OCI-LY7 (cell line): Measurements from ENCODE around the gene RNF5. TPM values are rescaled to one million over a fixed set of nuclear protein-coding genes. Genes with fewer than 3 reads are reported as not detected.

Experiments used
- BruUV-seq: library from RNA; stranded (reverse); fragments of 400-500 nt; replicated peaks from 2 replicates; lab custom pipeline; 2021; lab: Mats Ljungman, UMichigan
- CTCF ChIA-PET: fragments of 300-600 bp; sonication (Branson Sonifier 250); formaldehyde crosslinking; loops from one replicate; lab custom pipeline; 2022; ENCODE audit warnings: antibody characterized with exemption; ENCODE audit not compliant: unreplicated experiment; lab: Charles Lee
- POLR2A ChIA-PET: fragments of 300-600 bp; sonication (Branson Sonifier 250); formaldehyde crosslinking; loops from one replicate; lab custom pipeline; 2022; ENCODE audit warnings: antibody characterized with exemption; lab: Charles Lee
- DNase-seq: peaks from one replicate; pipeline ENCODE4 v3.0.0-alpha.2; 2015; ENCODE audit warnings: low spot score
- H2AFZ ChIP-seq: fragments of 200-600 bp; sonication (generic), shearing (Covaris generic); 2 replicates; pipeline ENCODE4 v1.6.1; 2014; ENCODE audit warnings: mild to moderate bottlenecking, antibody characterized with exemption, low read length, moderate library complexity
- H3K27ac ChIP-seq: fragments of 200-600 bp; sonication (generic); 2 replicates; pipeline ENCODE4 v1.5.1; 2014; ENCODE audit warnings: mixed run types, low read depth, mild to moderate bottlenecking, moderate library complexity, low read length, inconsistent platforms; ENCODE audit not compliant: poor library complexity, severe bottlenecking
- H3K36me3 ChIP-seq: fragments of 200-600 bp; sonication (generic); 2 replicates; pipeline ENCODE4 v1.6.1; 2014; ENCODE audit warnings: mild to moderate bottlenecking, antibody characterized with exemption, low read length, moderate library complexity, mixed read lengths; ENCODE audit not compliant: insufficient read depth
- H3K4me1 ChIP-seq: fragments of 200-600 bp; sonication (generic); 2 replicates; pipeline ENCODE4 v1.5.1; 2014; ENCODE audit warnings: mild to moderate bottlenecking, low read length; ENCODE audit not compliant: insufficient read depth, poor library complexity, severe bottlenecking
- H3K4me2 ChIP-seq: fragments of 200-600 bp; sonication (generic); 2 replicates; pipeline ENCODE4 v1.6.1; 2014; ENCODE audit warnings: mild to moderate bottlenecking, low read length
- H3K4me3 ChIP-seq: fragments of 200-600 bp; sonication (generic); 2 replicates; pipeline ENCODE4 v1.5.1; 2014; ENCODE audit warnings: mild to moderate bottlenecking, low read depth, low read length; ENCODE audit not compliant: poor library complexity, severe bottlenecking
- H3K79me2 ChIP-seq: fragments of 200-600 bp; sonication (generic); 2 replicates; pipeline ENCODE4 v1.6.1; 2016; ENCODE audit warnings: low read depth, mild to moderate bottlenecking, low read length, moderate library complexity, mixed read lengths; ENCODE audit not compliant: insufficient read depth
- H3K9me2 ChIP-seq: fragments of 200-600 bp; sonication (generic); 2 replicates; pipeline ENCODE4 v1.6.1; 2016; ENCODE audit warnings: mild to moderate bottlenecking, low read length, mixed read lengths; ENCODE audit not compliant: insufficient read depth
- H3K9me3 ChIP-seq: fragments of 200-600 bp; sonication (generic); 2 replicates; pipeline ENCODE4 v1.6.1; 2014; ENCODE audit warnings: mild to moderate bottlenecking, mixed run types, low read length, mixed read lengths
- H4K20me1 ChIP-seq: fragments of 200-600 bp; sonication (generic); 2 replicates; pipeline ENCODE4 v1.6.1; 2014; ENCODE audit warnings: mild to moderate bottlenecking, antibody characterized with exemption, low read length, moderate library complexity, mixed read lengths; ENCODE audit not compliant: insufficient read depth
- CTCF ChIP-seq: fragments of 200-600 bp; sonication (generic); conservative IDR thresholded peaks from 2 replicates; pipeline ENCODE4 v1.5.1; 2014; ENCODE audit warnings: mild to moderate bottlenecking, antibody characterized with exemption, low read length, moderate library complexity, mixed read lengths
- EZH2phosphoT487 ChIP-seq: fragments of 200-600 bp; sonication (generic); IDR thresholded peaks from 2 replicates; pipeline ENCODE4 v1.6.1; 2018; ENCODE audit warnings: low read depth, borderline replicate concordance, mild to moderate bottlenecking, mixed run types, antibody characterized with exemption, low read length, moderate library complexity, mixed read lengths
- intact Hi-C: fragments of 100-400 bp; cut with micrococcal nuclease; formaldehyde crosslinking; loops from one replicate; pipeline ENCODE4 v1.10.0; 2022; ENCODE audit not compliant: unreplicated experiment
- total RNA-seq, 2 experiments: library from RNA; depleted of rRNA in 1 of 2; stranded (reverse); fragments of >200 nt in 1 of 2; shearing (Covaris generic) in 1 of 2; gene quantifications; 2 replicates each; pipeline ENCODE4 v1.2.3, GENCODE V29; 2014 to 2022

RNF5 gene
- total RNA-seq, 2 experiments from 2014 or later = 50.6 to 59.9 TPM

GRCh38 chr6:32176476-32177182 lies 1.6 kb upstream of the RNF5 start:
- CTCF ChIA-PET = interaction anchor here (1.3 kb wide), 1 partner anchor 16 kb away, joined by 3 read pairs; the partner anchor contains the start of gene GPSM3
- no peak for DNase-seq
- Histone ChIP-seq H3K4me1 (peaks cover 44% of the 10 kb centered on the region), H3K4me3 (peak overlapping the region; percentile 87), H3K9me2 (no peaks in the 10 kb centered on the region), H3K79me2 (peaks cover 14% of the 10 kb centered on the region; the same call in 1 of the 2 replicates), H3K36me3 (peaks cover 9% of the 10 kb centered on the region; the same call in 1 of the 2 replicates), H4K20me1 (no peaks in the 10 kb centered on the region), H3K27ac (peak overlapping the region; percentile 56), H3K9me3 (no peaks in the 10 kb centered on the region), H2AFZ (peak overlapping the region; percentile 68; the same call in 1 of the 2 replicates), H3K4me2 (peak overlapping the region; percentile 96)
- BruUV-seq = TSS peak; percentile 84
- TF ChIP-seq CTCF = no peak
- no peak for TF ChIP-seq EZH2phosphoT487
- POLR2A ChIA-PET = interaction anchor here (0.5 to 2.1 kb wide), 8 partner anchors 12 to 1760 kb away, joined by 3 to 11 read pairs (median 4); partner anchors contain the start of genes ATF6B, GPSM3 and PBX2
- intact Hi-C loops = loop anchor here (2.0 kb wide), 1 partner anchor 22 kb away; the partner anchor contains the start of gene PPT2

- intact Hi-C loops = loop anchor here (2.0 kb wide), 1 partner anchor 22 kb away; the partner anchor contains the start of gene PPT2
- peaks cover 14% of the 10 kb centered on the region; the same call in 1 of the 2 replicates for H3K79me2 ChIP-seq
- no peaks in the 10 kb centered on the region for H3K9me2 ChIP-seq
- BruUV-seq = TSS peak; percentile 72
- H3K4me2 ChIP-seq = peak overlapping the region; percentile 96
- DNase-seq = no peak
- H3K4me3 ChIP-seq = peak overlapping the region; percentile 74
- ChIA-PET CTCF (interaction anchor here (1.3 kb wide), 1 partner anchor 16 kb away, joined by 3 read pairs; the partner anchor contains the start of gene GPSM3), POLR2A (interaction anchor here (1.0 to 2.1 kb wide), 4 partner anchors 13 to 49 kb away, joined by 5 to 11 read pairs (median 5); partner anchors contain the start of genes ATF6B, GPSM3 and PBX2)
- peak overlapping the region; percentile 56 for H3K27ac ChIP-seq
- TF ChIP-seq EZH2phosphoT487 (no peak), CTCF (no peak)
- H4K20me1 ChIP-seq = no peaks in the 10 kb centered on the region
- peaks cover 13% of the 10 kb centered on the region; the same call in 1 of the 2 replicates for H3K36me3 ChIP-seq
- H3K4me1 ChIP-seq = peaks cover 44% of the 10 kb centered on the region
- H2AFZ ChIP-seq = peak overlapping the region; percentile 68
- no peaks in the 10 kb centered on the region for H3K9me3 ChIP-seq
Observed at GRCh38 chr6:32177183-32177787, 920 bp upstream of the RNF5 start.
